Natural killer cell (primary cell): ENCODE data around the gene NRBF2. TPM values are rescaled to one million over a fixed set of nuclear protein-coding genes. Genes with fewer than 3 reads are reported as not detected.

Source experiments
- ATAC-seq, 3 donors: fragments of 150-1000 bp in 2 of 3; fragments of 200-7000 bp in 1 of 3; cut with Tn5 transposase; 1 replicate in 1 of 3; 2 replicates in 2 of 3; pipeline ENCODE4 v1.10.0; 2021; ENCODE audit warnings: mild to moderate bottlenecking in 2 of 3, moderate library complexity in 2 of 3
- DNase-seq, 2 donors: peaks; one replicate each; pipeline versions ENCODE4 v3.0.0 to v3.0.0-alpha.2; 2013 to 2021; ENCODE audit warnings: mixed read lengths in 1 of 2
- H3K27ac ChIP-seq: one replicate; pipeline ENCODE4 v1.5.1; 2013; ENCODE audit warnings: mild to moderate bottlenecking, low read length
- H3K27me3 ChIP-seq: one replicate; pipeline ENCODE4 v1.6.1; 2013; ENCODE audit warnings: low read length; ENCODE audit not compliant: control insufficient read depth, insufficient read depth
- H3K36me3 ChIP-seq: one replicate; pipeline ENCODE4 v1.6.1; 2013; ENCODE audit warnings: low read length; ENCODE audit not compliant: control insufficient read depth, insufficient read depth
- H3K4me1 ChIP-seq: one replicate; pipeline ENCODE4 v1.6.1; 2013; ENCODE audit warnings: low read length; ENCODE audit not compliant: control insufficient read depth, insufficient read depth
- H3K4me3 ChIP-seq: one replicate; pipeline ENCODE4 v1.5.1; 2013; ENCODE audit warnings: low read length
- H3K9me3 ChIP-seq: one replicate; pipeline ENCODE4 v1.6.1; 2013; ENCODE audit warnings: low read length; ENCODE audit not compliant: control insufficient read depth, insufficient read depth
- H3K27ac Mint-ChIP-seq, 2 donors: one replicate each; pipeline ENCODE4 v1.8.0; 2022; ENCODE audit warnings: mild to moderate bottlenecking in 2 of 2, mixed read lengths in 2 of 2, moderate library complexity in 1 of 2
- H3K27me3 Mint-ChIP-seq, 2 donors: one replicate each; pipeline ENCODE4 v1.8.0; 2022; ENCODE audit warnings: low read depth in 2 of 2, mixed read lengths in 2 of 2
- H3K36me3 Mint-ChIP-seq: one replicate; pipeline ENCODE4 v1.8.0; 2022; ENCODE audit warnings: mixed read lengths
- H3K4me1 Mint-ChIP-seq, 2 donors: one replicate each; pipeline ENCODE4 v1.8.0; 2022; ENCODE audit warnings: mixed read lengths in 2 of 2
- H3K4me3 Mint-ChIP-seq: one replicate; pipeline ENCODE4 v1.8.0; 2022; ENCODE audit warnings: mild to moderate bottlenecking, moderate library complexity, mixed read lengths
- H3K9me3 Mint-ChIP-seq, 2 donors: one replicate each; pipeline ENCODE4 v1.8.0; 2022; ENCODE audit warnings: mixed read lengths in 2 of 2
- WGBS: methylation state at CpG from one replicate; pipeline ENCODE4 v1.1.7; 2013; ENCODE audit warnings: missing lambda C conversion rate; ENCODE audit not compliant: insufficient coverage; 5-methylcytosine and 5-hydroxymethylcytosine counted together
- intact Hi-C: fragments of 100-400 bp; cut with micrococcal nuclease; formaldehyde crosslinking; loops from one replicate; pipeline ENCODE4 v1.14.2; 2022
- total RNA-seq, 4 donors: library from RNA; stranded (reverse); fragments of 120-200 nt in 1 of 4; gene quantifications; one replicate each; pipeline versions ENCODE4 v1.2.3 to v1.2.4, GENCODE V29; 2013 to 2022
- TF ChIP-seq, protein P1 (sequence below): fragments of 200-600 bp; IDR thresholded peaks from one replicate; pipeline ENCODE4 v1.8.0; 2022; ENCODE audit warnings: antibody characterized with exemption

The NRBF2 gene
- total RNA-seq, 3 donors from 2014 or later (not counting 1 experiment from before 2014, with no cell fraction given) = 17.7 to 21.3 (median 18.2) TPM

DNA sequence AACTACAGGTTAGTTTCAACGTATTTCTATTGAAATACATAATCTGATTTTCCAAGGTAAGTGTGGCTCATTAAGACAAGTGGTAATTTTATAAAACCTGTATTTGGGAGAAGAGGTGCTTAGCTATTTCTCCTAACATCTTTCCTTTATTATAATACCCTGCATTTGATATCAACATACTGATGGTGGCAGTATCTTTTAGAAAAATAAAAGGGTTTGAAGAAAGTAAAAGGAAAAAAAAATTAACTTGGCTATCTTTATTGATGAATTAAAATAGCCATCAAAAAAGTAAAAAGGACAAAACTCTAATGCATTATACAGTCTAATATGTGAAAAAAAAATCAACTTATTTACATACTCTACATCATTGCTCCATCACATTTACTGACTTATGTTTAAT, 68.0 kb downstream of the NRBF2 start:
- Mint-ChIP-seq H3K9me3 (no peaks in the 10 kb centered on the region), H3K4me3 (no peak overlapping the region), H3K27ac (no peak overlapping the region), H3K4me1 (peaks cover 13 to 18% of the 10 kb centered on the region in 2 donors), H3K27me3 (no peaks in the 10 kb centered on the region), H3K36me3 (no peaks in the 10 kb centered on the region)
- WGBS = no CpG with 5 or more reads among the region's 1 CpG
- H3K27ac ChIP-seq = no peak overlapping the region
- H3K9me3 ChIP-seq = no peaks in the 10 kb centered on the region
- ATAC-seq = no peak
- H3K27me3 ChIP-seq = no peaks in the 10 kb centered on the region
- DNase-seq = no peak
- intact Hi-C loops = loop anchor here (10.0 kb wide), 1 partner anchor 264 kb away; the partner anchor contains the start of gene JMJD1C
- H3K4me1 ChIP-seq = peaks cover 3% of the 10 kb centered on the region
- H3K4me3 ChIP-seq = no peak overlapping the region
- H3K36me3 ChIP-seq = peaks cover 65% of the 10 kb centered on the region
- TF ChIP-seq, protein P1, sequence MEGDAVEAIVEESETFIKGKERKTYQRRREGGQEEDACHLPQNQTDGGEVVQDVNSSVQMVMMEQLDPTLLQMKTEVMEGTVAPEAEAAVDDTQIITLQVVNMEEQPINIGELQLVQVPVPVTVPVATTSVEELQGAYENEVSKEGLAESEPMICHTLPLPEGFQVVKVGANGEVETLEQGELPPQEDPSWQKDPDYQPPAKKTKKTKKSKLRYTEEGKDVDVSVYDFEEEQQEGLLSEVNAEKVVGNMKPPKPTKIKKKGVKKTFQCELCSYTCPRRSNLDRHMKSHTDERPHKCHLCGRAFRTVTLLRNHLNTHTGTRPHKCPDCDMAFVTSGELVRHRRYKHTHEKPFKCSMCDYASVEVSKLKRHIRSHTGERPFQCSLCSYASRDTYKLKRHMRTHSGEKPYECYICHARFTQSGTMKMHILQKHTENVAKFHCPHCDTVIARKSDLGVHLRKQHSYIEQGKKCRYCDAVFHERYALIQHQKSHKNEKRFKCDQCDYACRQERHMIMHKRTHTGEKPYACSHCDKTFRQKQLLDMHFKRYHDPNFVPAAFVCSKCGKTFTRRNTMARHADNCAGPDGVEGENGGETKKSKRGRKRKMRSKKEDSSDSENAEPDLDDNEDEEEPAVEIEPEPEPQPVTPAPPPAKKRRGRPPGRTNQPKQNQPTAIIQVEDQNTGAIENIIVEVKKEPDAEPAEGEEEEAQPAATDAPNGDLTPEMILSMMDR = no peak
